Neural progenitor cell (in vitro differentiated cells): ENCODE measurements around the gene CD200R1L. TPM values are rescaled to one million over a fixed set of nuclear protein-coding genes. Genes with fewer than 3 reads are reported as not detected.

ENCODE experiments used
- DNase-seq: peaks from one replicate; pipeline ENCODE4 v3.0.0-alpha.2; 2016; ENCODE audit warnings: low spot score
- H2AFZ ChIP-seq: fragments of 200-600 bp; sonication (generic); replicated peaks from 2 replicates; pipeline ENCODE4 v1.6.1; 2016; ENCODE audit warnings: antibody characterized with exemption
- H3F3A ChIP-seq: fragments of 200-600 bp; sonication (generic); 2 replicates; pipeline ENCODE4 v1.6.1; 2016; ENCODE audit warnings: antibody characterized with exemption, low read depth
- H3K27ac ChIP-seq: fragments of 200-600 bp; sonication (generic); 2 replicates; pipeline ENCODE4 v1.5.1; 2016; ENCODE audit warnings: mild to moderate bottlenecking
- H3K27me3 ChIP-seq: fragments of 200-600 bp; sonication (generic); 2 replicates; pipeline ENCODE4 v1.6.1; 2016; ENCODE audit warnings: mild to moderate bottlenecking, moderate library complexity
- H3K36me3 ChIP-seq: fragments of 200-600 bp; sonication (generic); 2 replicates; pipeline ENCODE4 v1.5.1; 2016
- H3K4me1 ChIP-seq: fragments of 200-600 bp; sonication (generic); 2 replicates; pipeline ENCODE4 v1.6.1; 2016; ENCODE audit warnings: mixed run types
- H3K4me2 ChIP-seq: fragments of 200-600 bp; sonication (generic); 2 replicates; pipeline ENCODE4 v1.6.1; 2016
- H3K4me3 ChIP-seq: fragments of 200-600 bp; sonication (generic); 2 replicates; pipeline ENCODE4 v1.5.1; 2016
- H3K79me2 ChIP-seq: fragments of 200-600 bp; sonication (generic); 2 replicates; pipeline ENCODE4 v1.6.1; 2016; ENCODE audit warnings: low read depth
- H3K9ac ChIP-seq: fragments of 200-600 bp; sonication (generic); 2 replicates; pipeline ENCODE4 v1.6.1; 2016
- H3K9me3 ChIP-seq: fragments of 200-600 bp; sonication (generic); 2 replicates; pipeline ENCODE4 v1.5.1; 2016; ENCODE audit warnings: low read depth
- H4K20me1 ChIP-seq: fragments of 200-600 bp; sonication (generic); 2 replicates; pipeline ENCODE4 v1.6.1; 2016; ENCODE audit warnings: low read depth
- H3K27ac Mint-ChIP-seq: 3 replicates; pipeline ENCODE4 v1.8.0; 2021; ENCODE audit warnings: mixed read lengths
- H3K27me3 Mint-ChIP-seq: 2 replicates; pipeline ENCODE4 v1.8.0; 2022; ENCODE audit warnings: low read depth, mild to moderate bottlenecking, inconsistent platforms, moderate library complexity, mixed read lengths; ENCODE audit not compliant: insufficient read depth
- H3K36me3 Mint-ChIP-seq: 3 replicates; pipeline ENCODE4 v1.8.0; 2021; ENCODE audit warnings: mixed read lengths
- H3K4me1 Mint-ChIP-seq: 3 replicates; pipeline ENCODE4 v1.8.0; 2021; ENCODE audit warnings: mixed read lengths
- H3K4me3 Mint-ChIP-seq: 3 replicates; pipeline ENCODE4 v1.8.0; 2021; ENCODE audit warnings: mild to moderate bottlenecking, moderate library complexity, mixed read lengths
- H3K9me3 Mint-ChIP-seq: 3 replicates; pipeline ENCODE4 v1.8.0; 2020; ENCODE audit warnings: mixed read lengths
- CTCF ChIP-seq: fragments of 200-600 bp; sonication (generic); IDR thresholded peaks from 2 replicates; pipeline ENCODE4 v1.5.1; 2017; ENCODE audit warnings: antibody characterized with exemption, mild to moderate bottlenecking
- EZH2 ChIP-seq: fragments of 200-600 bp; sonication (generic); IDR thresholded peaks from 2 replicates; pipeline ENCODE4 v1.6.1; 2017; ENCODE audit warnings: antibody characterized with exemption, mild to moderate bottlenecking, moderate library complexity
- EZH2phosphoT487 ChIP-seq: fragments of 200-600 bp; sonication (generic); IDR thresholded peaks from 2 replicates; pipeline ENCODE4 v1.6.1; 2017; ENCODE audit warnings: antibody characterized with exemption
- total RNA-seq: library from RNA; depleted of rRNA; stranded (reverse); fragments of >200 nt; gene quantifications from 2 replicates; pipeline ENCODE4 v1.2.3, GENCODE V29; 2015; ENCODE audit warnings: low replicate concordance

CD200R1L gene
- total RNA-seq, 1 donor from 2014 or later: not detected

- Histone ChIP-seq H3K4me3 (no peak overlapping the region), H3K4me2 (no peak overlapping the region), H4K20me1 (no peaks in the 10 kb centered on the region), H3K36me3 (no peaks in the 10 kb centered on the region), H3K9me3 (no peaks in the 10 kb centered on the region), H3K79me2 (no peaks in the 10 kb centered on the region), H3K27me3 (no peaks in the 10 kb centered on the region), H3K27ac (no peak overlapping the region), H3K9ac (no peak overlapping the region), H3F3A (no peaks in the 10 kb centered on the region), H2AFZ (peak overlapping the region; percentile 91), H3K4me1 (peaks cover 9% of the 10 kb centered on the region)
- Mint-ChIP-seq H3K36me3 (no peaks in the 10 kb centered on the region), H3K9me3 (peaks cover 2% of the 10 kb centered on the region), H3K4me1 (peaks cover 11% of the 10 kb centered on the region), H3K27me3 (peaks cover 2% of the 10 kb centered on the region), H3K4me3 (no peak overlapping the region), H3K27ac (no peak overlapping the region)
- no peak for DNase-seq
- TF ChIP-seq EZH2phosphoT487 (no peak), CTCF (no peak), EZH2 (no peak)
Observed at GRCh38 chr3:112888381-112889085, 41.9 kb upstream of the CD200R1L start.

- Mint-ChIP-seq H3K4me3 (no peak overlapping the region), H3K36me3 (no peaks in the 10 kb centered on the region), H3K27me3 (peaks cover 2% of the 10 kb centered on the region), H3K9me3 (no peaks in the 10 kb centered on the region), H3K4me1 (peaks cover 9% of the 10 kb centered on the region), H3K27ac (no peak overlapping the region)
- TF ChIP-seq EZH2phosphoT487: no peak
- no peak for TF ChIP-seq EZH2
- no peak for TF ChIP-seq CTCF
- no peaks in the 10 kb centered on the region for H3F3A ChIP-seq
- H3K4me2 ChIP-seq: no peak overlapping the region
- H3K4me3 ChIP-seq: no peak overlapping the region
- H3K27me3 ChIP-seq: no peaks in the 10 kb centered on the region
- H3K27ac ChIP-seq: no peak overlapping the region
- no peaks in the 10 kb centered on the region for H3K9me3 ChIP-seq
- no peaks in the 10 kb centered on the region for H3K79me2 ChIP-seq
- no peak overlapping the region for H2AFZ ChIP-seq
- H3K36me3 ChIP-seq: no peaks in the 10 kb centered on the region
- no peak for DNase-seq
- no peak overlapping the region for H3K9ac ChIP-seq
- H4K20me1 ChIP-seq: no peaks in the 10 kb centered on the region
- peaks cover 6% of the 10 kb centered on the region for H3K4me1 ChIP-seq
Observed at GRCh38 chr3:112884678-112885290, 38.1 kb upstream of the CD200R1L start.

DNA sequence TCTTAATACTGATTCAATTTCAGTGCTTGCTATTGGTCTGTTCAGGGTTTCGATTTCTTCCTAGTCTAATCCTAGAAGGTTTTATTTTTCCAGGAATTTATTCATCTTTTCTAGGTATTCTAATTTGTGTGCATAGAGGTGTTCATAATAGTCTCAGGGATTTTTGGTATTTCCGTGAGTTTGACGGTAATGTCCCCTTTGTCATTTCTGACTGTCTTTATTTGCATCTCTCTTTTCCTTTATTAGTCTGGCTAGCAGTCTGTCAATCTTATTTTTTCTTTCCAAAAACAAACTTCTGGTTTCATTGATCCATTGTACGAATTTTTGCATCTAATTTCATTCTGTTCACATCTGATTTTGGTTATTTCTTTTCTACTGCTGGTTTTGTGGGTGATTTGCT, 35.2 kb upstream of the CD200R1L start:
- no peaks in the 10 kb centered on the region for H3K36me3 Mint-ChIP-seq
- Histone ChIP-seq H3K4me3 (no peak overlapping the region), H2AFZ (no peak overlapping the region), H3K79me2 (no peaks in the 10 kb centered on the region), H4K20me1 (no peaks in the 10 kb centered on the region), H3K4me2 (no peak overlapping the region), H3K9ac (no peak overlapping the region), H3K4me1 (no peaks in the 10 kb centered on the region), H3K27ac (no peak overlapping the region), H3F3A (no peaks in the 10 kb centered on the region), H3K9me3 (no peaks in the 10 kb centered on the region), H3K36me3 (no peaks in the 10 kb centered on the region), H3K27me3 (no peaks in the 10 kb centered on the region)
- H3K9me3 Mint-ChIP-seq: no peaks in the 10 kb centered on the region
- H3K27me3 Mint-ChIP-seq: peaks cover 2% of the 10 kb centered on the region
- no peak overlapping the region for H3K27ac Mint-ChIP-seq
- H3K4me1 Mint-ChIP-seq: no peaks in the 10 kb centered on the region
- TF ChIP-seq CTCF (no peak), EZH2 (no peak), EZH2phosphoT487 (no peak)
- no peak for DNase-seq
- no peak overlapping the region for H3K4me3 Mint-ChIP-seq
